ENCODE measurements around the gene LRRC4C.

- TF ChIP-seq CTCF (IDR thresholded peaks at IDR 0.05) (no peak), EP300 (IDR thresholded peaks at IDR 0.05) (no peak), POLR2AphosphoS5 (IDR thresholded peaks at IDR 0.05) (no peak), POLR2A (IDR thresholded peaks at IDR 0.05) (no peak)
Observed at GRCh38 chr11:40407355-40407754, 1052.1 kb downstream of the LRRC4C start.
